Esophagus squamous epithelium (tissue), 5 donors: ENCODE results near the gene TRIP10. TPM values are rescaled to one million over a fixed set of nuclear protein-coding genes. Genes with fewer than 3 reads are reported as not detected.

Source experiments
- DNase-seq: peaks from one replicate; lab custom pipeline; 2025; lab: John Stamatoyannopoulos, UW
- H3K27ac ChIP-seq, 4 donors: fragments of 200-600 bp; sonication (generic); one replicate each; pipeline ENCODE4 v1.5.1; 2016 to 2019; ENCODE audit warnings: mild to moderate bottlenecking in 1 of 4
- H3K27me3 ChIP-seq, 4 donors: fragments of 200-600 bp; sonication (generic); 1 replicate in 3 of 4; 2 replicates in 1 of 4; pipeline versions ENCODE4 v1.5.1 to v1.6.0; 2017 to 2021; ENCODE audit warnings: antibody characterized with exemption in 1 of 4
- H3K36me3 ChIP-seq, 3 donors: fragments of 200-600 bp; sonication (generic); one replicate each; pipeline ENCODE4 v1.5.1; 2016 to 2019
- H3K4me1 ChIP-seq, 3 donors: fragments of 200-600 bp; sonication (generic); one replicate each; pipeline ENCODE4 v1.5.1; 2017 to 2019
- H3K4me3 ChIP-seq, 4 donors: fragments of 200-600 bp; sonication (generic); 1 replicate in 3 of 4; 2 replicates in 1 of 4; pipeline ENCODE4 v1.5.1; 2016 to 2019; ENCODE audit warnings: mild to moderate bottlenecking in 2 of 4, moderate library complexity in 1 of 4
- H3K9me3 ChIP-seq, 3 donors: fragments of 200-600 bp; sonication (generic); one replicate each; pipeline ENCODE4 v1.5.1; 2016 to 2019
- POLR2A ChIP-seq, 4 donors: fragments of 450-650 bp; IDR thresholded peaks; one replicate each; pipeline ENCODE4 v1.6.1; 2017; ENCODE audit warnings: antibody characterized with exemption in 4 of 4, mild to moderate bottlenecking in 4 of 4, moderate library complexity in 3 of 4
- WGBS, 2 donors: methylation state at CpG; one replicate each; pipeline ENCODE4 v1.1.5; 2018; 5-methylcytosine and 5-hydroxymethylcytosine counted together
- intact Hi-C: fragments of 100-400 bp; cut with DNase I; formaldehyde crosslinking; loops from one replicate; pipeline ENCODE4 v1.15.0; 2022
- total RNA-seq, 4 donors: library from RNA; depleted of rRNA; stranded (reverse); fragments of >200 nt; gene quantifications; one replicate each; pipeline ENCODE4 v1.1.0, GENCODE V29; 2016
- TF ChIP-seq, protein P1 (sequence below), 6 experiments: fragments of 450-650 bp in 4 of 6; fragments of 200-600 bp in 2 of 6; sonication (generic) in 2 of 6; IDR thresholded peaks; one replicate each; pipeline ENCODE4 v1.5.1; 2016 to 2019; ENCODE audit warnings: antibody characterized with exemption in 6 of 6, mild to moderate bottlenecking in 4 of 6, moderate library complexity in 4 of 6
- donor health status: DM: yes; HTN: yes; CAD: no.

TRIP10 gene
- total RNA-seq, 4 donors from 2014 or later: 67.6 to 160 (median 117) TPM

GRCh38 chr19:6736917-6737283 lies 2.6 kb upstream of the TRIP10 start:
- WGBS, 2 donors: 0% methylated on average over 1 of the region's 16 CpGs; no CpG with 5 or more reads in 1 of the 2 donors
- no peak for TF ChIP-seq POLR2A (IDR thresholded peaks at IDR 0.05)
- TF ChIP-seq, protein P1, sequence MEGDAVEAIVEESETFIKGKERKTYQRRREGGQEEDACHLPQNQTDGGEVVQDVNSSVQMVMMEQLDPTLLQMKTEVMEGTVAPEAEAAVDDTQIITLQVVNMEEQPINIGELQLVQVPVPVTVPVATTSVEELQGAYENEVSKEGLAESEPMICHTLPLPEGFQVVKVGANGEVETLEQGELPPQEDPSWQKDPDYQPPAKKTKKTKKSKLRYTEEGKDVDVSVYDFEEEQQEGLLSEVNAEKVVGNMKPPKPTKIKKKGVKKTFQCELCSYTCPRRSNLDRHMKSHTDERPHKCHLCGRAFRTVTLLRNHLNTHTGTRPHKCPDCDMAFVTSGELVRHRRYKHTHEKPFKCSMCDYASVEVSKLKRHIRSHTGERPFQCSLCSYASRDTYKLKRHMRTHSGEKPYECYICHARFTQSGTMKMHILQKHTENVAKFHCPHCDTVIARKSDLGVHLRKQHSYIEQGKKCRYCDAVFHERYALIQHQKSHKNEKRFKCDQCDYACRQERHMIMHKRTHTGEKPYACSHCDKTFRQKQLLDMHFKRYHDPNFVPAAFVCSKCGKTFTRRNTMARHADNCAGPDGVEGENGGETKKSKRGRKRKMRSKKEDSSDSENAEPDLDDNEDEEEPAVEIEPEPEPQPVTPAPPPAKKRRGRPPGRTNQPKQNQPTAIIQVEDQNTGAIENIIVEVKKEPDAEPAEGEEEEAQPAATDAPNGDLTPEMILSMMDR (IDR thresholded peaks at IDR 0.05): peak in 1 of 6 experiments; percentile 4
- intact Hi-C loops: no loop called here

GRCh38 chr19:6737284-6737872 lies 2.1 kb upstream of the TRIP10 start, which contains the start of gene GPR108:
GPR108 (minus strand) TSS chr19:6737580; CDS start chr19:6737576, 4 bp downstream.
- Histone ChIP-seq H3K27me3 (no peaks in the 10 kb centered on the region), H3K9me3 (no peaks in the 10 kb centered on the region), H3K36me3 (peaks cover 3 to 41% (median 9%) of the 10 kb centered on the region in 3 donors), H3K4me3 (peak within 1 kb of the TSS; percentile 84 to 97 (median 88)), H3K27ac (peak within 1 kb of the TSS; percentile 96 to 99 (median 98)), H3K4me1 (peaks cover 30 to 61% (median 36%) of the 10 kb centered on the region in 3 donors)
- DNase-seq: peak; percentile 99
- intact Hi-C loops: no loop called here
- 0% methylated on average over 6 to 34 of the region's 55 CpGs for WGBS, 2 donors
- TF ChIP-seq, protein P1 (IDR thresholded peaks at IDR 0.05): no peak
- peak in 3 of 4 donors; percentile 46 to 84 (median 54) for TF ChIP-seq POLR2A (IDR thresholded peaks at IDR 0.05)

More at GRCh38 chr19:6736917-6737283, 2.6 kb upstream of the TRIP10 start:
- DNase-seq: no peak
- no peaks in the 10 kb centered on the region for H3K9me3 ChIP-seq
- peaks cover 8 to 41% (median 14%) of the 10 kb centered on the region in 3 donors for H3K36me3 ChIP-seq
- H3K4me3 ChIP-seq: peak overlapping the region; percentile 84 to 97 (median 88)
- peak overlapping the region; percentile 96 to 99 (median 98) for H3K27ac ChIP-seq
- H3K27me3 ChIP-seq: no peaks in the 10 kb centered on the region
- H3K4me1 ChIP-seq: peaks cover 30 to 56% (median 31%) of the 10 kb centered on the region in 3 donors

GRCh38 chr19:6737873-6738786 lies 1.4 kb upstream of the TRIP10 start:
- intact Hi-C loops: no loop called here
- peak overlapping the region in 3 of 4 donors; percentile 81 to 95 (median 92) for H3K4me3 ChIP-seq
- peak overlapping the region; percentile 96 to 99 (median 98) for H3K27ac ChIP-seq
- WGBS, 2 donors: 2 to 8% methylated on average over 8 to 10 of the region's 13 CpGs
- no peaks in the 10 kb centered on the region for H3K9me3 ChIP-seq
- H3K36me3 ChIP-seq: peaks cover 0 to 41% (median 6%) of the 10 kb centered on the region in 3 donors
- peaks cover 30 to 68% (median 40%) of the 10 kb centered on the region in 3 donors for H3K4me1 ChIP-seq
- TF ChIP-seq POLR2A (IDR thresholded peaks at IDR 0.05): no peak
- TF ChIP-seq, protein P1 (IDR thresholded peaks at IDR 0.05): peak; percentile 52 to 85 (median 73)
- H3K27me3 ChIP-seq: no peaks in the 10 kb centered on the region
- DNase-seq: no peak

DNA sequence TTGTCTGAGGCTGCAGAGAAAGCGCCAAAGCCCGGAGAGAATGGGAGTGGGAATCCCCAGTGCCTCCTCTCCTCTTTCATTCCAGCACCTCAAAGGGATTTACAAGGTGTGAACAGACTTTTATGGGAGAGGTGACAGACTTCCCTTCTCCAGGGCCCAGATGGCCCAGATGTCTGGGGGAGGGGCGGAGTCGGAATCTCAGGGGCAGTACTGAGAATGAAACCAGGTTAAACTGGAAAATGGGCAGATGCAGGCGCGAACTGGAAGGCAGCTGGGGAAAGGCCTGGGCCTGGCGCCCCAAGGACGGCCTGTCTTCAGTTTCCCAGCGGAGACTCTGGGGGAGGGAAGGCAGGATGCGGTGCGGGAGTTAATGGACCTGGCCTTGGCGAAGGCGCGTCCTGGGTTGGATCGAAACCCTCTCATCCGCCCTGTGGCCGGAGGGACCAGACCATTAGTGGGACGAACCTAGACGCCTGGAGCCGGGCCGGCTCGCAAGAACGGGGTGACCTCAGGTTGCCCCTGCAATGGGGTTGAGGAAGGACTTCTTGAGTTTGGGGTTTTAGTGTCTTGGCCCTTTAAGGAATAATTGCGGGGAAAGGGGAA lies 592 bp upstream of the TRIP10 start:
- H3K27ac ChIP-seq: peak overlapping the region; percentile 96 to 99 (median 98)
- no peak for DNase-seq
- WGBS, 2 donors: 9 to 19% methylated on average over 16 to 23 of the region's 24 CpGs
- peaks cover 0 to 41% (median 11%) of the 10 kb centered on the region in 3 donors for H3K36me3 ChIP-seq
- peaks cover 30 to 76% (median 47%) of the 10 kb centered on the region in 3 donors for H3K4me1 ChIP-seq
- intact Hi-C loops: no loop called here
- TF ChIP-seq, protein P1 (IDR thresholded peaks at IDR 0.05): no peak
- TF ChIP-seq POLR2A (IDR thresholded peaks at IDR 0.05): no peak
- H3K4me3 ChIP-seq: peak overlapping the region; percentile 29 to 95 (median 86)
- H3K27me3 ChIP-seq: no peaks in the 10 kb centered on the region
- no peaks in the 10 kb centered on the region for H3K9me3 ChIP-seq
